GM12865 (cell line): ENCODE measurements around the gene FCRL3.

ENCODE experiments used
- DNase-seq: peaks from one replicate; pipeline ENCODE4 v3.0.0; 2010; ENCODE audit warnings: low read depth
- H3K4me3 ChIP-seq: 2 replicates; pipeline ENCODE4 v1.5.1; 2011; ENCODE audit warnings: mild to moderate bottlenecking, low read depth, low read length, control low read depth
- TF ChIP-seq, protein P1 (sequence below): IDR thresholded peaks from 2 replicates; pipeline ENCODE4 v1.5.1; 2011; ENCODE audit warnings: low read length, control low read depth, low read depth, inconsistent platforms; ENCODE audit not compliant: insufficient read depth; ENCODE audit errors: missing control alignments

FCRL3 gene

DNA sequence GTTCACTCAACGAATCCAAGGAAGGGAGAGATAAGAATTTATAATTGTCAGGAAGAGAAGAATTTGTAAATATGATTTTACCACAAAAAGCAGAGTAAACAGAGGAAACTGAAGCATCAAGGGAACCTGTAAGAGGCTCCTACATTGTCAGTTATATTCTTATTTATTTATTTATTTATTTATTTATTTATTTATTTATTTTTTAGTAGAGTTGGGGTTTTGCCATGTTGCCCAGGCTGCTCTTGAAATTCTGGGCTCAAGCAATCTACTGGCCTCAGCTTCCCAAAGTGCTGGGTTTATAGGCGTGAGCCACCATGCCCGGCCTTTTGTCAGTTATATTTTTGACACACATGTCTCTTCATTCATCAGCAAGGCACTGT is 47.1 kb downstream of the FCRL3 start:
- H3K4me3 ChIP-seq: no peak overlapping the region

DNA sequence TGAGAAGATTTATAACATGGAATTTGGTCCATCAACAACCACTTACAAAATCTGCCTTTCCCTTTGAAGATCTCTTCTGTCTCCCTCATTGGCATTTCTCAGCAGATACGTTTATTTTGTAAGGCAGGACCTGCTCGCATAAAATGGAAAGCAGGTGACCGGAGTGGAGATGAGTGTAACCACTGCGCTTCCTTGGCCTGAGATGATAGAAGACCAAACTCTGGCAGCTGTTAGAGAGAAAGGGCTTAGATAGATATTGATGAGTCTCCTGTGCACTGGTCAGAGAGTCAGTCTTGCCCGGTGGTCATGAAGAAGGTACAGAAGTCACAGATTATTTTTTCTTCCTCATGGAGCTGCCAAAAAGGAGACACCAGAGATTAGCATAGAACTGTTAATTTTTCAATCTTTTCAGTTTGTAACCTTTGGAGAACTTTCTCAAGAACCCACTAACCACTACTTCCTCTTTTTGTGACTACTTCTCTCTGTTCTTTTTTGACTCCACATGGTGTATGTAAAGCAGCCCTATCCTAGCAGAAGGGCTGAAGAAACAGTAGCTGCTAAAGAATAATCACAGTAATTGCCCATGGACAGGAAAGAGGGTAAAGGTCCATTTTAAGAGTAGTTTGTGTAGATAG is 47.6 kb downstream of the FCRL3 start:
- no peak overlapping the region for H3K4me3 ChIP-seq
- DNase-seq: peak; percentile 65
- TF ChIP-seq, protein P1, sequence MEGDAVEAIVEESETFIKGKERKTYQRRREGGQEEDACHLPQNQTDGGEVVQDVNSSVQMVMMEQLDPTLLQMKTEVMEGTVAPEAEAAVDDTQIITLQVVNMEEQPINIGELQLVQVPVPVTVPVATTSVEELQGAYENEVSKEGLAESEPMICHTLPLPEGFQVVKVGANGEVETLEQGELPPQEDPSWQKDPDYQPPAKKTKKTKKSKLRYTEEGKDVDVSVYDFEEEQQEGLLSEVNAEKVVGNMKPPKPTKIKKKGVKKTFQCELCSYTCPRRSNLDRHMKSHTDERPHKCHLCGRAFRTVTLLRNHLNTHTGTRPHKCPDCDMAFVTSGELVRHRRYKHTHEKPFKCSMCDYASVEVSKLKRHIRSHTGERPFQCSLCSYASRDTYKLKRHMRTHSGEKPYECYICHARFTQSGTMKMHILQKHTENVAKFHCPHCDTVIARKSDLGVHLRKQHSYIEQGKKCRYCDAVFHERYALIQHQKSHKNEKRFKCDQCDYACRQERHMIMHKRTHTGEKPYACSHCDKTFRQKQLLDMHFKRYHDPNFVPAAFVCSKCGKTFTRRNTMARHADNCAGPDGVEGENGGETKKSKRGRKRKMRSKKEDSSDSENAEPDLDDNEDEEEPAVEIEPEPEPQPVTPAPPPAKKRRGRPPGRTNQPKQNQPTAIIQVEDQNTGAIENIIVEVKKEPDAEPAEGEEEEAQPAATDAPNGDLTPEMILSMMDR: no peak

More for the DNA sequence above, 47.1 kb downstream of the FCRL3 start:
- no peak for DNase-seq
- TF ChIP-seq, protein P1: no peak

DNA sequence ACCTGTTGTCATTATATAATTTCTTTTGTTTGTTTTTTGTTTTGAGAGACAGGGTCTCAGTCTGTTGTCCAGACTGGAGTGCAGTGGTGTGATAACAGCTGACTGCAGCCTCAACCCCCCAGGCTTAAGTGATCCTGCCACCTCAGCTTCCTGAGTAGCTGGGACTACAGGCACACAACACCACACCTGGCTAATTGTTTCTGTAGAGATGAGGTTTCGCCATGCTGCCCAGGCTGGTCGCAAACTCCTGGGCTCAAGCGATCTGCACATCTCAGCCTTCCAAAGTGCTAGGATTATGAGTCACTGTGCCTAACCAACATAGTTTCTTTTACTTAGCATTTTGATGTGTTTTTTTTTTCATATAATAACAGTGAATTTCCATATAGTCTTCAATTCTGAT is 52.3 kb downstream of the FCRL3 start:
- TF ChIP-seq, protein P1: no peak
- H3K4me3 ChIP-seq: no peak overlapping the region
- DNase-seq: no peak

- TF ChIP-seq, protein P1: no peak
- H3K4me3 ChIP-seq: no peak overlapping the region
- no peak for DNase-seq
These were observed 54.4 kb downstream of the FCRL3 start for GRCh38 chr1:157646144-157646543.

DNA sequence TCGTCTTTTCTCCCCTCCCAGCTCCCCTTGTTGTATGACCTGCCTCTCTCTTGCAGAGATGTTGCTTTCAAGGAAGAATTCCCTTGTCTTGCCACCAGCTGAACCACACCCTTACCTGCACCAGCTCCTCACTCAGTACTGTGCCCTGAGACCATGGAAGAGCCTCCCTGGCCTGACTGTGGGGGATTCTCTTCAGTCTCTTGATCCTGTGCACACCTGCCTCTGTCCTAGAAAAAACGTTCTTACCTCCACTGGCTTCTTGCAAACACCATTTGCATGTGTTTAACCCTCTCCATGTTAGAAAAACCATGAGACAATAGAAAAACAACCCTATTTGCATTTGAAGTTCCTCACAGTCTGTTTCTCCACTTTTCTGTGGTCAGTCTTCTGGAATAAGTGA is 59.4 kb downstream of the FCRL3 start:
- no peak for DNase-seq
- TF ChIP-seq, protein P1: no peak
- no peak overlapping the region for H3K4me3 ChIP-seq

DNA sequence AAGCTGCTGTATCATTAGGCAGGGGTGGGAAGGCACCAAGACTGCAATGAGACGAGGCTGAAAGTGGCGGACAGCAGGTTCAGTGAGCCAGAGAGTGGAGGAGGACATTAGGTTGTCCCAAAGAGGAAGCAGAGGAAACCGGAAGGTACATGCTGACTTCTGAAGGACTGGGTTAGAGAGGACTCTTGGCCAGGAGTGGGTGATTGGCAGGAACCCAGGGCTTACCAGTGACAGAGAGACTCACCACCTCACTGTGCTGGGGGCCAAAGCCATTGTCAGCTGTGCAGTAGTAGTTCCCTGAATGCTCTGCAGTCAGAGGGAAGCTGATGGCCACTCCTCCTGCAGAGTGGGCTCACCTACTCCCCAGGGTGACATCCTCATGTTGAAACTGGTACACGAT is 60.8 kb downstream of the FCRL3 start:
- DNase-seq: no peak
- TF ChIP-seq, protein P1: no peak
- no peak overlapping the region for H3K4me3 ChIP-seq

- DNase-seq: no peak
- H3K4me3 ChIP-seq: no peak overlapping the region
- TF ChIP-seq, protein P1: no peak
These were observed 71.8 kb downstream of the FCRL3 start for GRCh38 chr1:157628773-157629172.
